ENCODE measurements around the gene MBOAT2.

MBOAT2 gene

DNA sequence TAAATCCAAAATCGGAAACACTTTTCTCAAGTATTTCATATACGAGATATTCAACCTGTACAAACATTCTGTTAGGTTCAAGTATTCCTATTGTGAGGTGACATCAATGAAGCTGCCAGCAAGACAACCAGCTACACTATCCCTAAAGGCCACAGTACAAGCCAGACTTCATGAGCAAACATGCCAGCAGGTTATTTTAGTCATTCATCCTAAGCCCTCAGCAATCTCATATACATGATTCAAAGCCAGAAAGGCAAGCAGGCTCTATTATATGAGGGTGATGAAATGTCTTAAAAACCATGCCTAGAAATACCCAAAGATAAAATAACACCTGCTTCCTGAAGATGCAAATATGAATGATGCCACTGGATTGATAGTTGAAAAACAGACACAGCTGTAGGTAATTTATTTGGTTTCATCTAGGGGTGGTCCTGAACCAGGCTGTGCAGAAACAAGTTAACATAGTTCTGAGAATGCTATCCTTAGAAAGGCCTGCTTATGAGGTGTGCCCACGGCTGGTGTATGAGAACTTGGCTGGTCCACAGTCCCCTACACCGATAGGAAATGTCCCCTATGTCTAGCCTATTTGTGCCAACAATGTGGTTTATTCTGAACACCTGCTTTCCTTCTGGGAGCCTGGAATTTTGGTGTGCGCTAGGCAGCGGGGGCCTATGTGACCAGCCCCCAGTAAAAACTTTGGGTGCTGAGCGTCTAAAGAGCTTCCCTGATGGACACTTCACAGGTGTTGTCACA, 117.9 kb downstream of the MBOAT2 start:
- Histone ChIP-seq H3K79me2 (ENCODE audit: insufficient read depth, low read depth) (no peaks in the 10 kb centered on the region), H3K4me3 (IDR thresholded peaks at IDR 0.05; ENCODE audit: insufficient read depth, low read depth, low read length) (no peak overlapping the region), H3K4me2 (no peak overlapping the region), H3K36me3 (ENCODE audit: insufficient read depth) (no peaks in the 10 kb centered on the region), H3K4me1 (ENCODE audit: low read depth, poor library complexity, severe bottlenecking) (no peaks in the 10 kb centered on the region), H3K27ac (no peak overlapping the region), H2AFZ (ENCODE audit: low read depth) (no peak overlapping the region), H3K27me3 (ENCODE audit: insufficient read depth, low read depth) (no peaks in the 10 kb centered on the region), H3K9ac (no peak overlapping the region), H4K20me1 (ENCODE audit: insufficient read depth) (no peaks in the 10 kb centered on the region)
- TF ChIP-seq, protein P1, sequence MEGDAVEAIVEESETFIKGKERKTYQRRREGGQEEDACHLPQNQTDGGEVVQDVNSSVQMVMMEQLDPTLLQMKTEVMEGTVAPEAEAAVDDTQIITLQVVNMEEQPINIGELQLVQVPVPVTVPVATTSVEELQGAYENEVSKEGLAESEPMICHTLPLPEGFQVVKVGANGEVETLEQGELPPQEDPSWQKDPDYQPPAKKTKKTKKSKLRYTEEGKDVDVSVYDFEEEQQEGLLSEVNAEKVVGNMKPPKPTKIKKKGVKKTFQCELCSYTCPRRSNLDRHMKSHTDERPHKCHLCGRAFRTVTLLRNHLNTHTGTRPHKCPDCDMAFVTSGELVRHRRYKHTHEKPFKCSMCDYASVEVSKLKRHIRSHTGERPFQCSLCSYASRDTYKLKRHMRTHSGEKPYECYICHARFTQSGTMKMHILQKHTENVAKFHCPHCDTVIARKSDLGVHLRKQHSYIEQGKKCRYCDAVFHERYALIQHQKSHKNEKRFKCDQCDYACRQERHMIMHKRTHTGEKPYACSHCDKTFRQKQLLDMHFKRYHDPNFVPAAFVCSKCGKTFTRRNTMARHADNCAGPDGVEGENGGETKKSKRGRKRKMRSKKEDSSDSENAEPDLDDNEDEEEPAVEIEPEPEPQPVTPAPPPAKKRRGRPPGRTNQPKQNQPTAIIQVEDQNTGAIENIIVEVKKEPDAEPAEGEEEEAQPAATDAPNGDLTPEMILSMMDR (conservative IDR thresholded peaks at IDR 0.05; ENCODE audit: low read depth, low read length) = no peak

DNA sequence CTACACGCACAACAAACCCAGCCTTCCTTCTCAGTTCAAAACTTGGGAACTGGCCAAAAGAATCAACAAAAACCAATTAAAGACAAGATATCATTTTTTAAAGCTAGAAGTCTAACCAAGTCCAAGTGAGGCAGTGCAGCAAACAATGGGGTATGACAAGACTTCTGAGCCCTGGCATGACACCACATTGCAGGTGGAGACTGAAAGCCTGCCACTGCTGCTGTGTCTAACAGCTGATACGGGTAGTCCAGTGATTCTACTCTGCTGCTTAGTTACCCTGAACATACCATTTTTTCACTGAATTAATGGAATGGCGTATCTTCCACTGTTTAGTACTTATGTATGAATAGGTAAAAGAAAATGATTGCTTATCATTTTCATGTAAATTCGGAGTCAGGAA, 118.7 kb downstream of the MBOAT2 start:
- TF ChIP-seq, protein P1 (conservative IDR thresholded peaks at IDR 0.05; ENCODE audit: low read depth, low read length) = no peak
- Histone ChIP-seq H3K79me2 (ENCODE audit: insufficient read depth, low read depth) (no peaks in the 10 kb centered on the region), H3K9ac (no peak overlapping the region), H4K20me1 (ENCODE audit: insufficient read depth) (no peaks in the 10 kb centered on the region), H3K4me1 (ENCODE audit: low read depth, poor library complexity, severe bottlenecking) (no peaks in the 10 kb centered on the region), H2AFZ (ENCODE audit: low read depth) (no peak overlapping the region), H3K36me3 (ENCODE audit: insufficient read depth) (no peaks in the 10 kb centered on the region), H3K27ac (no peak overlapping the region), H3K4me3 (IDR thresholded peaks at IDR 0.05; ENCODE audit: insufficient read depth, low read depth, low read length) (no peak overlapping the region), H3K4me2 (no peak overlapping the region), H3K27me3 (ENCODE audit: insufficient read depth, low read depth) (no peaks in the 10 kb centered on the region)

DNA sequence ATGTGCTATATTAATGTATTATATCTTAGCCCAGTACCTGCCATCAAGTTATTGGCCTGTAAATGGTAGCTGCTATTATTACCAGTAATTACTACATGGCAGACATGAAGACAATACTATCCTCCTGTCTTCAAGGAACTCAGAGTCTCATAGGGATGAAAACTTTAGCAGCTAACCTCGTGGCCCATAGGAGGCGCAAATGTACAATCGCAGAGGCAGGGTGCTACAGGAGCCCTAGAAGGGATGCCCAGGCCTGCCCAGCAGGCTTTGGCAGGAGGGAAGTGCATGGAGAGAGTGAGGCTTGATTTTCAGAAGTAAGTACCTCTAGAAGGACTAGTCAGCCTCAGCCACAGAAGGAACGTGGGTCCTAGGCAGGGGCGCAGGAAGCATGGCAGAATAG, 121.4 kb downstream of the MBOAT2 start:
- H3K9ac ChIP-seq = no peak overlapping the region
- H4K20me1 ChIP-seq (ENCODE audit: insufficient read depth) = no peaks in the 10 kb centered on the region
- H3K36me3 ChIP-seq (ENCODE audit: insufficient read depth) = no peaks in the 10 kb centered on the region
- TF ChIP-seq, protein P1 (conservative IDR thresholded peaks at IDR 0.05; ENCODE audit: low read depth, low read length) = no peak
- H3K4me2 ChIP-seq = no peak overlapping the region
- H3K27ac ChIP-seq = no peak overlapping the region
- no peaks in the 10 kb centered on the region for H3K4me1 ChIP-seq (ENCODE audit: low read depth, poor library complexity, severe bottlenecking)
- no peak overlapping the region for H3K4me3 ChIP-seq (IDR thresholded peaks at IDR 0.05; ENCODE audit: insufficient read depth, low read depth, low read length)
- H3K27me3 ChIP-seq (ENCODE audit: insufficient read depth, low read depth) = no peaks in the 10 kb centered on the region
- H3K79me2 ChIP-seq (ENCODE audit: insufficient read depth, low read depth) = no peaks in the 10 kb centered on the region
- no peak overlapping the region for H2AFZ ChIP-seq (ENCODE audit: low read depth)

DNA sequence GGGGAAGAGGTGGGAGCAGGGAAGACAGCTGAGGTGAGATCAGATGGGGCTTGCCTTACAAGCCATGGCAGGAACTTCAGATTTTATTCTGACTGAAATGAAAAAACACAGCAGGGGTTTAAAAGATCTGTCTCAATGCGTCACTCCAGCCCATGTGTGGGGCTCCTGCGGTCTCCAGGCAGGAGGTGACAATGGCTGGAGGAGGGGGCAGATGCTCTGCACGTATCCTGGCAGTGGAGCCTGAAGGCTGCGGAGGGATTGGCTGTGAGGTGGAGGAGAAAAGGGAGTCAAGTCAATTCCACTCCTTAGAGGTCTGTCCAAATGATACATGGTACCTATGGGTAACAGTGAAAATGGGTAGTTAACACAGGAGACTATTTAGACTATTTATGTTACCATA, 125.6 kb downstream of the MBOAT2 start:
- Histone ChIP-seq H2AFZ (ENCODE audit: low read depth) (no peak overlapping the region), H3K4me1 (ENCODE audit: low read depth, poor library complexity, severe bottlenecking) (no peaks in the 10 kb centered on the region), H3K79me2 (ENCODE audit: insufficient read depth, low read depth) (no peaks in the 10 kb centered on the region), H3K27ac (no peak overlapping the region), H3K9ac (no peak overlapping the region), H3K27me3 (ENCODE audit: insufficient read depth, low read depth) (no peaks in the 10 kb centered on the region), H3K4me2 (no peak overlapping the region), H4K20me1 (ENCODE audit: insufficient read depth) (no peaks in the 10 kb centered on the region), H3K36me3 (ENCODE audit: insufficient read depth) (no peaks in the 10 kb centered on the region), H3K4me3 (IDR thresholded peaks at IDR 0.05; ENCODE audit: insufficient read depth, low read depth, low read length) (no peak overlapping the region)
- TF ChIP-seq, protein P1 (conservative IDR thresholded peaks at IDR 0.05; ENCODE audit: low read depth, low read length) = no peak

All from KMS-11 (cell line).